Measurements from ENCODE around the gene CLDN10. TPM values are rescaled to one million over a fixed set of nuclear protein-coding genes. Genes with fewer than 3 reads are reported as not detected.

Gene CLDN10
- total RNA-seq, 4 donors from 2014 or later = not detected

- Histone ChIP-seq H3K4me3 (no peak overlapping the region), H3K4me1 (no peaks in the 10 kb centered on the region), H3K9me3 (no peaks in the 10 kb centered on the region), H3K27me3 (no peaks in the 10 kb centered on the region), H3K36me3 (no peaks in the 10 kb centered on the region), H3K27ac (no peak overlapping the region)
- DNase-seq (no peak), ATAC-seq (no peak)
- intact Hi-C loops (cut with DNase I; ENCODE audit: low total_unique reads) = no loop called here
- in situ Hi-C loops (cut with MboI; ENCODE audit: low sequenced_read_pairs in 4 of 4) = no loop called here
- TF ChIP-seq CTCF (IDR thresholded peaks at IDR 0.05 in 4 of 5, conservative IDR thresholded peaks at IDR 0.05 in 1 of 5) = no peak
- no peak for TF ChIP-seq POLR2A (IDR thresholded peaks at IDR 0.05)
Observed at GRCh38 chr13:95601216-95601615, 48.7 kb downstream of the CLDN10 start.

- DNase-seq (no peak), ATAC-seq (no peak)
- Histone ChIP-seq H3K4me1 (no peaks in the 10 kb centered on the region), H3K36me3 (no peaks in the 10 kb centered on the region), H3K27ac (no peak overlapping the region), H3K27me3 (no peaks in the 10 kb centered on the region), H3K4me3 (no peak overlapping the region), H3K9me3 (no peaks in the 10 kb centered on the region)
- intact Hi-C loops (cut with DNase I; ENCODE audit: low total_unique reads) (no loop called here), in situ Hi-C loops (cut with MboI; ENCODE audit: low sequenced_read_pairs in 4 of 4) (no loop called here)
- no peak for TF ChIP-seq CTCF (IDR thresholded peaks at IDR 0.05 in 4 of 5, conservative IDR thresholded peaks at IDR 0.05 in 1 of 5)
- TF ChIP-seq POLR2A (IDR thresholded peaks at IDR 0.05) = no peak
Observed at GRCh38 chr13:95601906-95602305, 49.4 kb downstream of the CLDN10 start.

- Histone ChIP-seq H3K27me3 (no peaks in the 10 kb centered on the region), H3K27ac (no peak overlapping the region), H3K36me3 (no peaks in the 10 kb centered on the region), H3K9me3 (no peaks in the 10 kb centered on the region), H3K4me3 (no peak overlapping the region), H3K4me1 (no peaks in the 10 kb centered on the region)
- TF ChIP-seq CTCF (IDR thresholded peaks at IDR 0.05 in 4 of 5, conservative IDR thresholded peaks at IDR 0.05 in 1 of 5) (no peak), POLR2A (IDR thresholded peaks at IDR 0.05) (no peak)
- in situ Hi-C loops (cut with MboI; ENCODE audit: low sequenced_read_pairs in 4 of 4) (no loop called here), intact Hi-C loops (cut with DNase I; ENCODE audit: low total_unique reads) (no loop called here)
- ATAC-seq (no peak), DNase-seq (no peak)
Observed at GRCh38 chr13:95603887-95604555, 51.5 kb downstream of the CLDN10 start.

DNA sequence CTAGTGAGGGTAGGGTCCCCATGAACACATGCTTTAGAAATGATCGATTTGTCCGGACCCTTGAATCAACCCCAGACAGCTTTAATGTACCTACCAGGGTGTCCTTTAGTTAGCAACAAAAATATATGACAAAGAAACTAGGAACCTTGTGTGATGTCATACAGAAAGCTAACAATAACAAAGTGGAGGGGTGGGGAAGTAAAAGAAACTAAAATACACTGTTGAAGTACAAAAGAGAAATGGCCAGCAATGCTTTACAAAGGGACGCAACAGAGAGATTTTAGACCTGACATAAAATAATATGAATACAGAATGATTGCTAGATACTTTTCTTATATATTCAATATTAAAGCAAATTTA is 52.0 kb downstream of the CLDN10 start:
- TF ChIP-seq POLR2A (IDR thresholded peaks at IDR 0.05) = no peak
- no peak for TF ChIP-seq CTCF (IDR thresholded peaks at IDR 0.05 in 4 of 5, conservative IDR thresholded peaks at IDR 0.05 in 1 of 5)
- Histone ChIP-seq H3K9me3 (no peaks in the 10 kb centered on the region), H3K4me1 (no peaks in the 10 kb centered on the region), H3K36me3 (no peaks in the 10 kb centered on the region), H3K4me3 (no peak overlapping the region), H3K27ac (no peak overlapping the region), H3K27me3 (no peaks in the 10 kb centered on the region)
- no peak for ATAC-seq
- DNase-seq = no peak
- intact Hi-C loops (cut with DNase I; ENCODE audit: low total_unique reads) (no loop called here), in situ Hi-C loops (cut with MboI; ENCODE audit: low sequenced_read_pairs in 4 of 4) (no loop called here)
